ENCODE measurements around the gene HEATR5A. TPM values are rescaled to one million over a fixed set of nuclear protein-coding genes. Genes with fewer than 3 reads are reported as not detected.
"Not testable (repeated sequence)": the region's sequence is repeated elsewhere in the genome, so short reads cannot be mapped to it uniquely, and the experiment has no call there.

HEATR5A gene
- total RNA-seq = 10 to 100 TPM; 19.9 to 20.0 TPM

DNA sequence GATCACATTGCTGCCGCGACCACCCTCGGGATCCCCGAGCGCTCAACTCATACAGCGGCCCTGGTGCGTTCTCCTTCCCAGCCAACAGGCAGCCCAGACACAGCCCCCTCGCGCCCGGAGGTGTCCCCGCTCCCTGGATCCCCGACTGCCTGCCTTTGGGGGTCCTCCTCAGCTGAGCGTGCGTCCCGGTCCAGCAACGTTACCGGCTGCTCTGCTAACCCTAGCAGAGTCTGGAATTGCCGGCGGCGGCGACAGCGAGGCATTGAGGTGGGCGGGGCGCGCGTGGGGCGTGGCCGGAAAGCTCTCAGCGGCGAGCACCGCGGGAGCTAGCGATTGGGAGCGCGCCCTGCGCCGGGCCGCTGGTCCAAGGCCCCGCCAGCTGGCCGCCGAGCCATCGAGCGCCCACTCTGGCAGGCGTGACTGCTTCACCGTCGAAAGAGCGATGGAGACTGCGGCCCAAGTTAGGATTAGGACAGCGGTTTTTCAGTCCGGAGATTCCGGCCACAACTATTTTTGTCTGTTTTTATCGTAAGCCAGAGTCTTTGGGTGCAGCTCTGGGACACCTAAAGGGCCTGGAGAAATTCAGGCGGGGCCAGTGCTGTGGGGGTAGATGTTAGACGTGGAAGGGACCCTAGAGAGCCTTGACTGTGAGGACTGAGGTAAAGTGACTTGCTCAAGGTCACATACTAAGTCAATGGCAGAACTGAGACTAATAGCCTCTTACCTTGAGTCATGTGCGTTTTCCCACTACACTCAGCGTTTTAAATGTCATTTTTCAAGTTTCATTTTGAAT, at the start of gene HEATR5A:
TSS of gene HEATR5A (minus strand) at position 232 of the 793 bp plus-strand sequence. CDS start 17,575 bp downstream, outside the sequence.
- Mint-ChIP-seq H3K27me3 (no peaks in the 10 kb centered on the region), H3K9me3 (no peaks in the 10 kb centered on the region), H3K4me1 (ENCODE audit: low read depth in 2 of 2) (peaks cover 14 to 32% of the 10 kb centered on the region in 2 donors), H3K36me3 (no peaks in the 10 kb centered on the region), H3K27ac (peak within 1 kb of the TSS; percentile 81 to 89), H3K4me3 (peak within 1 kb of the TSS; percentile 94)
- ATAC-seq (peak; percentile 99 to 100), DNase-seq (ENCODE audit: low spot score) (peak; percentile 95)

DNA sequence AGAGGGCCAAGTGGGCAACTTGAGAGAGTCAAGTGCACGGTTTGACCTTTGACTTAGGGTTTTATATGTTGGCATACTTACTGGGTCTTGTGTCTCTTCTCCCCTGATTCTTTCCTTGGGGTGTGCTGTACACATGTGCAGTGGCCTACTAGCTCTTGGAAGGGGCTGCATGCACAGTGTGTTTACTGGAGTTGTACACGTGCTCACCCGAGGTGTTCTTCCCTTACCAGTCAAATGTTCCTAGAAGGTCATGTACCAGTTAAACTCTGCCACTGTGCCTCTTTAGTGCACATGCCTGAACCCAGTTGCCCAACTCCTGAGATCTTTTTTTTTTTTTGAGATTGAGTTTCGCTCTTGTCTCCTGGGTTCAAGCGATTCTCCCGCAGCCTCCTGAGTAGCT, 46.2 kb upstream of the HEATR5A start:
- Mint-ChIP-seq H3K4me1 (ENCODE audit: low read depth in 2 of 2) (no peaks in the 10 kb centered on the region), H3K27ac (no peak overlapping the region), H3K4me3 (no peak overlapping the region), H3K27me3 (peaks cover 5 to 7% of the 10 kb centered on the region in 2 donors), H3K9me3 (no peaks in the 10 kb centered on the region), H3K36me3 (no peaks in the 10 kb centered on the region)
- ATAC-seq (no peak), DNase-seq (ENCODE audit: low spot score) (no peak)

DNA sequence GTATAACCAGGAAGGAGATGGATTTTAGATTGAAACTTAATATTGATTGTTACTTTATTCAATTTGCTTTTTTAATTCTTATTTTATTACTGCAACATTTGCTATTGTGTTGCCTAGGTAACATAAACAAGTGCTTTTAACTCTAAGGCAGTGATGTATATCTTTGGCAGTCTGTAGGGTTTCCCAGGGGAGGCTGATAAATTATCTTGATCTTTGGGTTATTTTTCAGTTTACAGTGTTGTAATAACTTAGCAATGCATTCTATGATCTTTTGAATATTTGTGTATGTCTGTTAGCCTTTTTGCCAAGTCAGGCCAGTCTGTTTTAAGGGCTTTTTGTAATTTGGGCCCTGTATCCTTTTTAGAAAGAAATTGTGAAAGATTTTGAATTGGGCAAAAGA, 44.8 kb upstream of the HEATR5A start:
- H3K27me3 Mint-ChIP-seq = peaks cover 16 to 17% of the 10 kb centered on the region in 2 donors
- H3K9me3 Mint-ChIP-seq = no peaks in the 10 kb centered on the region
- ATAC-seq (no peak), DNase-seq (ENCODE audit: low spot score) (no peak)
- no peak overlapping the region for H3K27ac Mint-ChIP-seq
- no peaks in the 10 kb centered on the region for H3K36me3 Mint-ChIP-seq
- H3K4me3 Mint-ChIP-seq = no peak overlapping the region
- H3K4me1 Mint-ChIP-seq (ENCODE audit: low read depth in 2 of 2) = no peaks in the 10 kb centered on the region

DNA sequence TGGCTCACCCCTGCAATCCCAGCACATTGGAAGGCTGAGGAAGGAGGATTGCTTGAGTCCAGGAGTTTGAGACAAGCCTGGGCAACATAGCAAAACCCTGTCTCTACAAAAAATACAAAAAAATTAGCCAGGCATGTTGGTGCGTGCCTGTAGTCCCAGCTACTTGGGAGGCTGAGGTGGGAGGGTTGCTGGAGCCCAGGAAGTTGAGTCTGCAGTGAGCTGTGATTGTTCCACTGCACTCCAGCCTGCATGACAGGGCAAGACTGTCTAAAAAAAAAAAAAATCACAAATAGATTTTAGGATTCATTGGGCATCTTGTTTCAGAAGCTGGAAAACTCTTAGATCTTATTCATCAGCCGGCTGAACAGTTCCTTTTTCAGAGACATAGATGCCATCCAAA, 42.1 kb upstream of the HEATR5A start:
- ATAC-seq; H3K36me3 Mint-ChIP-seq; H3K9me3 Mint-ChIP-seq; H3K27ac Mint-ChIP-seq; H3K4me3 Mint-ChIP-seq; DNase-seq (ENCODE audit: low spot score): not testable (repeated sequence)
- H3K4me1 Mint-ChIP-seq (ENCODE audit: low read depth in 2 of 2) = peaks cover 8 to 12% of the 10 kb centered on the region in 2 donors
- H3K27me3 Mint-ChIP-seq = peaks cover 14 to 16% of the 10 kb centered on the region in 2 donors

DNA sequence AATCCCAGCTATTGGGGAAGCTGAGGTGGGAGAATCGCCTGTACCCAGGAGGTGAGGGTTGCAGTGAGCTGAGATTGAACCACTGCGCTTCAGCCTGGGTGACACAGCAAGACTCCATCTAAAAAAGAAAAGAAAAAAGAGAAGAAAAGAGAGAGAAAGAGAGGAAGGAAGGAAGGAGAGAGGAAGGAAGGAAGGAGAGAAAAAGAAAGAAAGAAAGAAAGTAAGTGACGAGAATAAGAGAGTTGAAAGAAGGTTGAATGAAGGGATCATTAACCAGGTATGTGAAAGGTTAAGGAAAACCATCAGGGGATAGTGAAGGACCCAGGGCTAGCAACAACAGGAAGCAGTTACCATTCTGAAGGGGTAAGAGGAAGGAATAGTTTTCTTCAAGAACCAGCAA, 41.2 kb upstream of the HEATR5A start:
- Mint-ChIP-seq H3K4me1 (ENCODE audit: low read depth in 2 of 2) (peaks cover 10 to 17% of the 10 kb centered on the region in 2 donors), H3K36me3 (no peaks in the 10 kb centered on the region), H3K27me3 (peaks cover 12 to 16% of the 10 kb centered on the region in 2 donors), H3K27ac (no peak overlapping the region), H3K4me3 (no peak overlapping the region), H3K9me3 (no peaks in the 10 kb centered on the region)
- DNase-seq (ENCODE audit: low spot score) = no peak
- no peak for ATAC-seq

DNA sequence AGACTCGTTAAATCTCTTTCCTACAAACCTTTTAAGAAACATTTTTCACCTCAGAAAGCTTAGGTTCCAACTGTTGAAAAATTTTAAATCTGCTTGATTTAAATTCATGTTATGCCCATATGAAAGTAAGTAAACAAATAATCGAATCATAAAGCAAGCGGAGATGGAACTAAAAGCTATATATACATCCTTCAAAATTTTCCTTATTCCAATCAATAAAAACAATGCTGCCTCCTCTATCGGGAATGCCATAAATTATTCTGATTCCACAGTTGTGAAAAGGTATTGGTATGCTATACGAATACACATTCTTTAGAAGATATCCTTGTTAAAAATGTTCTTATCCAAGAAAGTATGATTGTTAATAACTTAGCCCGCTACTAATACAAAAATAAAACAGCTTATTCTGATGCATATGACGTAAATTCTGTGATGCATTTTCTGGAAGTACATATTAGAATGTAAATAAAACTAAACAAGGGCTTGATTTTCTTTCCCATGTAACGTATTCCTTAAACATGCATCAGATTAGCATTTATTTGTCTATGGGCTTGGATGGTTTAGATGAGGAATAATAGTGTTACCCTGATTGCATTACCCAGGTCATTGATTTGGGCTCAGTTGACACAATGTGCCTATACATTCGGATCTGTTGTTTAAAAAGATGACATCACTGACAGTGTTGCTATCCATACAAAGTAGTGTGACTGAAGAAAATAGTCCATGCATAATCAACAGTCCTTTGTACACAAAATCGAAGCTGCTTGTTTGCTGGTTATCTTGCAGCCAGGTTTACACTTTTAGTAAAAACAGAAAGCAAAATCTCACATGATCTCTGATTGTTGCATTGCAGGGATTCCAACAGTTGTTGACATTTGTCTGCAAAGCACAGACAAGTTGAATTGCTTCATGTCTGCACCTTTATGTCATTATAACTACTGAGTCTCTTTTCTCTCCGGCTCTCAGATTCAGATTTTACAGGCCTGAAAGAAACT, 37.6 kb upstream of the HEATR5A start:
- Mint-ChIP-seq H3K9me3 (no peaks in the 10 kb centered on the region), H3K27me3 (peaks cover 11 to 16% of the 10 kb centered on the region in 2 donors), H3K4me3 (peak overlapping the region; percentile 91), H3K36me3 (no peaks in the 10 kb centered on the region), H3K4me1 (ENCODE audit: low read depth in 2 of 2) (peaks cover 16 to 31% of the 10 kb centered on the region in 2 donors), H3K27ac (peak overlapping the region; percentile 86 to 96)
- ATAC-seq (no peak), DNase-seq (ENCODE audit: low spot score) (no peak)

DNA sequence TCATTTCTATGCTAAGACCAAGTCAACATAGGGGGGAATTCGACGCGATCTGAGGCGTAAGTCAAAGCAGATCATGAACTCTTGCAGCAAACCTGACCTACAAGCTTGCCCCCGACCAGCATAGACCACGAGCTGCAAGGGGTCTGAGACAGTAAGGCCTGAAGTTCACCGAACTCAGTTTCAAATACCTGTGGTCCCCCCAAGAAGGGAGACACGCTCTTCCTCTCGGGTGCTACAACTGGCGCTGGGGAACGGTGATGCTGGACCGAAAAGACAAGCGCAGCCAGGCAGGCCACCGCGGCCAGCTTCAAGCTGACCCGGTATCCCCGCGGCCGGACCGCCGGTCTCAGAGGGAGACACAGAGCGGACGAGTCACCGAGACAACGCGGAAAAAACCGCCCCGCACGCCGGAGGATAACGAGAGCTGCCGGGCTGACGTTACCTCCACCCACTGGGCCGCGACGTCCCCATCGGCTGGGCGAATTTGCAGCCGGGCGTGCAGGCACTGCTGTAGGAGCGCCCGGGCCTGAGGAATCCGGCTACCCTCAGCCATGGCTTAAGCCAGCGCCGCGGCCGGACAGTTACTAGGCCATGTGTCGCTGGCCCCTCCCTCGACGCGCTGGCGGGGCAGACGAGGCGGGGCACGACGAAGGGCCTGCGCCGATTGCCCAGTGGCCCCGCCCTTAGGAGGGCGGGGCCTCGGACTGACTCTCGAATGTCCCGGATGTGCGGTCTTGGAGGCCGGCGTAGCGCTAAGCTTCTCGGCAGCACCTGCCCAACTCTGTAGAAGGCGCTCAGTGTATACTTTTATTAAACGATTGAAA, 36.7 kb upstream of the HEATR5A start, which contains the start of gene DTD2:
TSS of gene DTD2 (minus strand) at position 666 of the 824 bp plus-strand sequence. CDS start at position 553, 113 bp downstream.
- DNase-seq (ENCODE audit: low spot score) (peak; percentile 95), ATAC-seq (peak; percentile 100)
- no peaks in the 10 kb centered on the region for H3K9me3 Mint-ChIP-seq
- H3K4me1 Mint-ChIP-seq (ENCODE audit: low read depth in 2 of 2) = peaks cover 16 to 31% of the 10 kb centered on the region in 2 donors
- H3K27me3 Mint-ChIP-seq = peaks cover 11 to 16% of the 10 kb centered on the region in 2 donors
- peak within 1 kb of the TSS; percentile 91 for H3K4me3 Mint-ChIP-seq
- H3K27ac Mint-ChIP-seq = peak within 1 kb of the TSS; percentile 86 to 96
- no peaks in the 10 kb centered on the region for H3K36me3 Mint-ChIP-seq

DNA sequence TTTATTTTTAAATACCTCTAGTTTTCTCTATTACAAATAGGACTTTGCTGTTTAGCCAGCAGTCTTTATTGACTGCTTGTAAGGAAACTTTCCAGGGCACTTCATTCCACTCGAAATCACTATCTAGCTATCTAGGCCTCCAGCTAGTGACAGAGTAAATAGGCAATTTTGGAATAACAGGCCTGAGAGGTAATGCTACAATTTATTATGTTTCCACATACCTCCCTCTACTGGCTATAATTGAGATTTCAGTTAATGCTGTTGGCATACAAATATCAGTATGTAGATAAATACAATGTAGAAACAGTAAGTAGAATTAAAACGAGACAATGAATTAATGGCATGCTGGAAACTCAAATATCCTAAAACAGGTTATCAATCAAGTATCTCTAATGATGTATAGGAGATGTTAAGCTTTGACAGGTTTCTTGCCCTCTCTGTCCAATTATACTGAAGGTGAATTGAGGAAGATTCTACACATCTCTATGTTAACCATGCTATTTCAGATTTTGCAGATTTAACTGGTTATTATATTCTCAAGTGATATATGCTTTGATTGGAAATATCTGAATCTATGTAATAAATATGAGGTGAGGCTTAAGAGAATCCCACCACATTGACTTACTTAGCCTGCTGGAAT, 29.7 kb upstream of the HEATR5A start:
- H3K9me3 Mint-ChIP-seq = no peaks in the 10 kb centered on the region
- no peaks in the 10 kb centered on the region for H3K36me3 Mint-ChIP-seq
- no peak for ATAC-seq
- H3K4me3 Mint-ChIP-seq = no peak overlapping the region
- no peaks in the 10 kb centered on the region for H3K27me3 Mint-ChIP-seq
- H3K4me1 Mint-ChIP-seq (ENCODE audit: low read depth in 2 of 2) = peaks cover 3 to 4% of the 10 kb centered on the region in 2 donors
- no peak overlapping the region for H3K27ac Mint-ChIP-seq
- DNase-seq (ENCODE audit: low spot score) = no peak

DNA sequence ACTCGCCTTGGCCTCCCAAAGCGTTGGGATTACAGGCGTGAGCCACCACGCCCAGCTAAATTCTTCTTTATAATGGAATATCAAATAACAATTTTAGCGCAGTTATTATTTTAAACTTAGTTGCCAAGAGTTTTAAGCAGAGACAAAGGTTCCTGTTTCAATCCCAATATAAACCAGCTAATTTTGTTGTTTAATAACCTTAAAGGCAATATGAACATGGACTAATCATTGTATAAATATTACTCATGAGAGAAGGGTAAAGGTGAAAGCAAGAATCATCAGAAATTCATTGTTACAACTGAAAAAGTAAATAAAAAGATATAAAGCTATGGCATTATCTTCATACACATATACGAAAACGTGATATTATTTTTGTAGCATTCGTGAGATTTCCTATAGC, 28.8 kb upstream of the HEATR5A start:
- Mint-ChIP-seq H3K9me3 (no peaks in the 10 kb centered on the region), H3K36me3 (no peaks in the 10 kb centered on the region), H3K4me3 (no peak overlapping the region), H3K27ac (no peak overlapping the region), H3K4me1 (ENCODE audit: low read depth in 2 of 2) (no peaks in the 10 kb centered on the region), H3K27me3 (no peaks in the 10 kb centered on the region)
- no peak for ATAC-seq
- no peak for DNase-seq (ENCODE audit: low spot score)

DNA sequence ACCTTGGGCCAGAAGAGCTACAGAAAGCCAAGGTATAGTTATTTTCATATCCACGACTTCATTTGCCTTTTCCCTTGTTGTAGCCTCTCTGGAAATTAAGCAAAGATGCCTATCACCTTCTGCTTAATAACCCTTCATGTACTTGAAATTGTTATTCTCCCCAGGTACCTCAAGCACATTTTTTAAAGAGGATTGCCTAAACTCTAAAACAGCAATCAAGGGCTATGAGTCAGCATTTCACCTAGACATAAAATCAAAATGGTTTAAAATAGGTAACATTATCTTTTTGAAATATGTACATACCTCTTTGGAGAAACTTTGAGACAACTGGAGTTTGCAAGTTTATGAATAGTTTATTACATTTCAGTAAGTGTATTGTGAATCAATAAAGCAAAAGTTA, 25.4 kb upstream of the HEATR5A start:
- no peaks in the 10 kb centered on the region for H3K36me3 Mint-ChIP-seq
- H3K4me1 Mint-ChIP-seq (ENCODE audit: low read depth in 2 of 2) = no peaks in the 10 kb centered on the region
- H3K9me3 Mint-ChIP-seq = no peaks in the 10 kb centered on the region
- H3K4me3 Mint-ChIP-seq = no peak overlapping the region
- DNase-seq (ENCODE audit: low spot score) (no peak), ATAC-seq (no peak)
- H3K27me3 Mint-ChIP-seq = no peaks in the 10 kb centered on the region
- no peak overlapping the region for H3K27ac Mint-ChIP-seq

DNA sequence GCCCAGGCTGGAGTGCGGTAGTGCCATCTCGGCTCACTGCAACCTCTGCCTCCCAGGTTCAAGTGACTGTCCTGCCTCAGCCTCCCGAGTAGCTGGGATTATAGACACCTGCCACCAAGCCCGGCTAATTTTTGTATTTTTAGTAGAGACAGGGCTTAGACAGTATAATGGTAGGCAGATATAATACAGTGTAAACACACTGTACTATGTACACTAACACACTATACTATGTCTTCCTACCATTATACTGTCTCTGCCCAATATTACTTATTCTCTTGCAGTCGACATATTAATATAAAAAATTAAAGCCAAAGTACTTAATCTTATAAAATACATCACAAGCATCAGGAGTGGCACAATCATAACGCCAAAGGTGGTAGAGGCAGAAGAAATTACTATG, 21.9 kb upstream of the HEATR5A start:
- H3K4me1 Mint-ChIP-seq (ENCODE audit: low read depth in 2 of 2) = no peaks in the 10 kb centered on the region
- no peak overlapping the region for H3K27ac Mint-ChIP-seq
- H3K4me3 Mint-ChIP-seq = no peak overlapping the region
- no peaks in the 10 kb centered on the region for H3K27me3 Mint-ChIP-seq
- DNase-seq (ENCODE audit: low spot score) = no peak
- no peaks in the 10 kb centered on the region for H3K9me3 Mint-ChIP-seq
- H3K36me3 Mint-ChIP-seq = no peaks in the 10 kb centered on the region
- no peak for ATAC-seq

DNA sequence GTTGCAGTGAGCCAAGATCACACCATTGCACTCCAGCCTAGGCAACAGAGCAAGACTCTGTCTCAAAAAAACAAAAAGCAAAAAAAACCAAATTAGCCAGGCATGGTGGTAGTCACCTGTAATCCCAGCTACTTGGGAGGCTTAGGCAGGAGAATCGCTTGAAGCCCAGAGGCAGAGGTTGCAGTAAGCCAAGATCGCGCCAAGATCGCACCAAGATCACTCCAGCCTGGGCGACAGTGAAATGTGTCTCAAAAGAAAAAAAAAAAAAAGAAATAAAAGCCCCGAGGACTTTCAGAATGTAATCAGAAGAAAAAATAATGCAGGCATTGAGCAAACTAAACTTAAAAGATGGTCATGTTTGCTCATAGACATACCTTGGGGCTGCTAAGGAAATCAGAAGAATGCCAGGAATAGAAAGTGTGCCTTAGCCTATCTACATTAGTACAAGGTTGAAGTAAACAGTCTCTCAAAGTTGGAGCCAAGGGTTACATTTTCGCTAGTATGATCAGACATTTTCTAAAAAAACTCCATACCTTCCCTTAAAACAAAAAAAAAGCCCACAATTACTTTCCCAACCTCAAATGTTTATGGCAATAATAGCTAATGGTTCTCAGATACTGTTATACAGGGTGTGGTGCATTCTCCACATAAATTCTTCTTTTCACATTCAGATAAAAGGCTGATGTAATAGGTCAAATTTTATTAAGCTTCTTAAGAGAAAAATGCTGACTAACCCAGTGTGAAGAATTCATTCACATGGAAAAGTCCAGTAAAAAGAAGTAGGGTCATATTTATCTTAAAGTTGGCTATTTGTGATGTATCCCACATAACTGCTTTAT, 21.1 kb upstream of the HEATR5A start:
- H3K4me3 Mint-ChIP-seq = no peak overlapping the region

More for the DNA sequence above, 21.1 kb upstream of the HEATR5A start:
- no peaks in the 10 kb centered on the region for H3K4me1 Mint-ChIP-seq (ENCODE audit: low read depth in 2 of 2)
- ATAC-seq = no peak
- H3K9me3 Mint-ChIP-seq = no peaks in the 10 kb centered on the region
- no peaks in the 10 kb centered on the region for H3K27me3 Mint-ChIP-seq
- no peak overlapping the region for H3K27ac Mint-ChIP-seq
- no peaks in the 10 kb centered on the region for H3K36me3 Mint-ChIP-seq
- DNase-seq (ENCODE audit: low spot score) = no peak
